Ramos (cell line): ENCODE results near the gene CFAP70.
"Not testable (repeated sequence)": the region's sequence is repeated elsewhere in the genome, so short reads cannot be mapped to it uniquely, and the experiment has no call there.

ENCODE experiments used
- in situ Hi-C: fragments of 300-500 bp; cut with MboI; formaldehyde crosslinking; loops from one replicate; pipeline ENCODE4 v1.14.3; 2022; ENCODE audit warnings: low sequenced_read_pairs; ENCODE audit not compliant: unreplicated experiment

Gene CFAP70

GRCh38 chr10:73344269-73344668, 14.4 kb downstream of the CFAP70 start:
- in situ Hi-C loops, result no loop called here

DNA sequence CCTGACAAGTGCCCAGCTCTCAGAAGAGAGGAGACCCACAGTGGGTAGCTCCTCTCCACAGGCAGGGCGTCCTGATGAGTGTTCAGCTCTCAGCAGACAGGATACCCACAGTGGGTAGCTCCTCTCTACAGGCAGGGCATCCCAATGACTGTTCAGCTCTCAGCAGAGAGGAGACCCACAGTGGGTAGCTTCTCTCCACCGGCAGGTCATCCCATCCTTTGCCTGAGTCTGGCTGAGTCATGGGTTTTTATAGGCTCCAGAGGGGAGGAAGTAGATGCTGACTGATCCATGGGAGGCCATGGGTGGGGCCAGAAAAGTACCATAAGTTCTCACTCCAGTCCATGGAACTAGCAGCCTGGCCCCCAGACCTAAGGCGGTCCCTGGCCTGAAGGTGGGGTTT, 18.5 kb downstream of the CFAP70 start:
- in situ Hi-C loops, result no loop called here

- in situ Hi-C loops, result no loop called here
Measured at GRCh38 chr10:73339436-73339835, 19.2 kb downstream of the CFAP70 start.

- in situ Hi-C loops, result no loop called here
Measured at GRCh38 chr10:73338801-73339368, 19.8 kb downstream of the CFAP70 start.

DNA sequence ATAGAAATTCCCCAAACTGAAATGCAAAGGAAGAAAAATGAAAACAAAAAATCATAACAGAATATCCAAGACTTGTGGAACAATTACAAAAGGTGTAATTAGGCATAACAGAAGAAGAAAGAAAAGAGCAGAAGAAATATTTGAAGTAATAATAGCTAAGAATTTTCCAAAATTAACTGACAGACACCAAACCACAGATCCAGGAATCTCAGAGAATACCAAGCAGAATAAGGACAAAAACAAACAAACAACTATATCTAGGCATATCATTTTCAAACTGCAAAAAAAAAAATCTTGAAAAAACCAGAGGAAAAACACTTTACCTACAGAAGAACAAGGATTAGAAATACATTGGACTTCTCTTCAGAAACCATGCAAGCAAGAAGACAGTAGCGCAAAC, 25.5 kb downstream of the CFAP70 start:
- in situ Hi-C loops, result no loop called here

GRCh38 chr10:73332379-73332778, 26.3 kb downstream of the CFAP70 start:
- in situ Hi-C loops, result no loop called here

DNA sequence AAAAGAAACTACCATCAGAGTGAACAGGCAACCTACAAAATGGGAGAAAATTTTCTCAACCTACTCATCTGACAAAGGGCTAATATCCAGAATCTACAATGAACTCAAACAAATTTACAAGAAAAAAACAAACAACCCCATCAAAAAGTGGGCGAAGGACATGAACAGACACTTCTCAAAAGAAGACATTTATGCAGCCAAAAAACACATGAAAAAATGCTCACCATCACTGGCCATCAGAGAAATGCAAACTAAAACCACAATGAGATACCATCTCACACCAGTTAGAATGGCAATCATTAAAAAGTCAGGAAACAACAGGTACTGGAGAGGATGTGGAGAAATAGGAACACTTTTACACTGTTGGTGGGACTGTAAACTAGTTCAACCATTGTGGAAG, 30.1 kb downstream of the CFAP70 start:
- in situ Hi-C loops, result not testable (repeated sequence)

DNA sequence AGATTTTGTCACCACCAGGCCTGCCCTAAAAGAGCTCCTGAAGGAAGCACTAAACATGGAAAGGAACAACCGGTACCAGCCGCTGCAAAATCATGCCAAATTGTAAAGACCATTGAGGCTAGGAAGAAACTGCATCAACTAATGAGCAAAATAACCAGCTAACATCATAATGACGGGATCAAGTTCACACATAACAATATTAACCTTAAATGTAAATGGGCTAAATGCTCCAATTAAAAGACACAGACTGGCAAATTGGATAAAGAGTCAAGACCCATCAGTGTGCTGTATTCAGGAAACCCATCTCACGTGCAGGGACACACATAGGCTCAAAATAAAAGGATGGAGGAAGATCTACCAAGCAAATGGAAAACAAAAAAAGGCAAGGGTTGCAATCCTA, 33.4 kb downstream of the CFAP70 start:
- in situ Hi-C loops, result not testable (repeated sequence)

DNA sequence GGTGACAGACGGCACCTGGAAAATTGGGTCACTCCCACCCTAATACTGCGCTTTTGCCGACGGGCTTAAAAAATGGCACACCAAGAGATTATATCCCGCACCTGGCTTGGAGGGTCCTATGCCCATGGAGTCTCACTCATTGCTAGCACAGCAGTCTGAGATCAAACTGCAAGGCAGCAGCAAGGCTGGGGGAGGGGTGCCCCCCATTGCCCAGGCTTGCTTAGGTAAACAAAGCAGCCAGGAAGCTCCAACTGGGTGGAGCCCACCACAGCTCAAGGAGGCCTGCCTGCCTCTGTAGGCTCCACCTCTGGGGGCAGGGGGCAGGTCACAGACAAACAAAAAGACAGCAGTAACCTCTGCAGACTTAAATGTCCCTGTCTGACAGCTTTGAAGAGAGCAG, 35.1 kb downstream of the CFAP70 start:
- in situ Hi-C loops, result not testable (repeated sequence)

DNA sequence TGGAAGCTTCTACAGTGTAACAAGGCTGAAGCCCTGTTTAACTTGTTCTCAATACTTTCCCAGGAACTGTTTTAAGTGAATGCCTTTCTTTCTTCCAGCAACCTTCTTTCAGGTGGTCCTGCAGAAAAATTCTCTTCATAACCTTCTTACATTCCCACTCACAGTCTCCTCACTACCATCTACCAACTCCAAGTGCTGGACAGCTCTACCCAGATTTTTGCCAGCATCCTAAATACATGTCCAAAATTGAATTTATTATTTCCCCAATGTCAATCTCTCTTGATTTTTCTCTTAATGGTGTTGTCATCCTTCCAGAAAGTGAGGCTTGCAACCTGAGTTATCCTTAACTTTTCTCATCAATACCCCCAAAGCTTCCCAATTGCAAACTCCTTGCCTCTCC, 48.2 kb downstream of the CFAP70 start:
- in situ Hi-C loops, result no loop called here

DNA sequence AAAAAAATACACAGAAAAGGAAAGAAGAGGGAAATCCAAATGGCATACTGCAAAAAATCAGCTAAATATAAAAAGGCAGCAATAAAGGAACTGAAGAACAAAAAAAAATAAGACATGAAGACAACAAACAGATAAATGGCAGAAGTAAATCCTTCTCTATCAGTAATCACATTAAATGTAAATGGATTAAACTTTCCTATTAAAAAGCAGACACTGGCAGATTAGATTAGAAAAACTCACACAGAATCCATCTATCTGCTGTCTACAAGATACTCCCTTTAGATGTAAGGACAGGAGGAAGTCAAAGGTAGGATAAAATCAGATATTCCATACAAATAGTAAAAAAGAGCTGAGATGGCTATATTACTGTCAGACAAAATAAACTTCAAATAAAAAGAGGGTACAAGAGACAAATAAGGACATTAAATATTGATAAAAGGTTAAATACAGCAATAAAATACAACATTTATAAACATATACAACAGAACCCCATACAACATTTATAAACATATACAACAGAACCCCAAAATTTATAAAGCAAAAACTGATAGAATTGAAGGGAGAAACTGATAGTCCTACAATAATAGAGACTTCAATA, 51.4 kb downstream of the CFAP70 start:
- in situ Hi-C loops, result no loop called here

- in situ Hi-C loops, result no loop called here
Measured at GRCh38 chr10:73306171-73306708, 52.4 kb downstream of the CFAP70 start.

DNA sequence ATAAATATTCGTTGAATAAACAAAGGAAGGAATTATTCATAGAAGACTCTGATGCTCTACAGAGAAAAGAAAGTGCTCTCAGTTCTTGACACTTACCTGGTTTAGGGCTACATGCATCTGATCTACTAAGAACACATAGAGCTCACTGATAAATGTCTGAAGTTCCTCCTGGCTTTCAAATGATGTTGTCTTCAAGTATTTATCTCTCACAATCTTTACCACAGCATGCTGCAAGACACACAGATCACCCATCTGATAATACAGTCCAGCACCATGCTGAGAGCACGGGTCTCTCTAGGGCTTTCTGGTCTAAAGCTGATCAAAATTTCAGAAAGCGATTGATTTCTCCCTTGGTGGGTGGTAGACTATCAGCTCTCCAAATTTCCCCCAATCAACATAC, 61.7 kb downstream of the CFAP70 start:
- in situ Hi-C loops, result no loop called here

GRCh38 chr10:73293461-73293860, 65.2 kb downstream of the CFAP70 start:
- in situ Hi-C loops, result no loop called here

DNA sequence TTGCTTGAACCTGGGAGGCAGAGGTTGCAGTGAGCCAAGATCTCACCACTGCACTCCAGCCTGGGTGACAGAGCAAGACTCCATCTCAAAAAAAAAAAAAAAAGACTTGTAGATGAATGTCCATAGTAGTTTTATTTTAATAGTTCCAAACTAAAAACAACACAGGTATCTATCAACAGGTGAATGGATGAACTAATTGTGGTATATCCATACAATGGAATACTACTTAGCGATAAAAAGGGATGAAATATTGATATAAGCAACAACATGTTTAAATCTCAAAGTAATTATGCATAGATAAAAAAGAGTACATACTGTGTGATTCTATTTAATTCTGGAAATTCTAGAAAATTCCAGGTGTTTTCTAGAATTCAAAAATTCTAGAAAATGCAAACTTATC, 68.7 kb downstream of the CFAP70 start:
- in situ Hi-C loops, result no loop called here

DNA sequence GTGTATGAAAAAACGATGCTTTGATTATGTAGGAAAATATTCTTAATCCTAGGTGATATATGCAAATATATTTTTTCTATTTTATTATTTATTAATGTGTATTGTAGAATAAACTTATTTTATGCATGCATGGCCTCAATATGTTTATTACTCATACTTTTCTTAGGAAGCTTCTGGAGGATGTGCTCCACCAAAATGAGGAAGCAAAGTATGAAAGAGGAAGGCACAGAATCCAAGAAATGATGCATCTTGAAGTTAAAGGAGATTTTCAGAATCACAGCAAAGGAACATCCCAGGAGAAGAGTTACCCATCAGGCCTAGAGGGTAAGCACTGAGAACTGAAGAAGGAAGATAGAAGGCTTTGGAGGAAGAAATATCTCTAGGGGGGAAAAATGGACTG, 71.2 kb downstream of the CFAP70 start:
- in situ Hi-C loops, result no loop called here

GRCh38 chr10:73281097-73281496, 77.6 kb downstream of the CFAP70 start:
- in situ Hi-C loops, result no loop called here

DNA sequence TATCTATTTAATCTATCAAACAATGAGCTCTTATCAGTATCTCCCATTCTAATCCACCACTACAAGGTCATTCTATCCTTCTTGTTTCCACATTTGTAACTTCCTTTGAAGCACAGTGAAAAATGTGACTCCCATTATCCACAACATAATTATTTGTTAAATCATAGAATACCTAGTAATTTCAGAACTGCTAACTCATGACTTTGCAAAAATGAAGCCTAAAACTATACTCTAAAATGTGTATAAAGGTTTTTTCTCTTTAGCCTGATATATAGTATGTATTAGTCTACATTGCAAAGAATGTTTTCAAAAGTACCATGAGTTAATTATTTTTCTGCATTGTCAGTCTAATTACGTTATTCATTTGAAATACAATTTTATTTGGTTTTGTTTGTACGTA, 94.2 kb downstream of the CFAP70 start:
- in situ Hi-C loops, result no loop called here

DNA sequence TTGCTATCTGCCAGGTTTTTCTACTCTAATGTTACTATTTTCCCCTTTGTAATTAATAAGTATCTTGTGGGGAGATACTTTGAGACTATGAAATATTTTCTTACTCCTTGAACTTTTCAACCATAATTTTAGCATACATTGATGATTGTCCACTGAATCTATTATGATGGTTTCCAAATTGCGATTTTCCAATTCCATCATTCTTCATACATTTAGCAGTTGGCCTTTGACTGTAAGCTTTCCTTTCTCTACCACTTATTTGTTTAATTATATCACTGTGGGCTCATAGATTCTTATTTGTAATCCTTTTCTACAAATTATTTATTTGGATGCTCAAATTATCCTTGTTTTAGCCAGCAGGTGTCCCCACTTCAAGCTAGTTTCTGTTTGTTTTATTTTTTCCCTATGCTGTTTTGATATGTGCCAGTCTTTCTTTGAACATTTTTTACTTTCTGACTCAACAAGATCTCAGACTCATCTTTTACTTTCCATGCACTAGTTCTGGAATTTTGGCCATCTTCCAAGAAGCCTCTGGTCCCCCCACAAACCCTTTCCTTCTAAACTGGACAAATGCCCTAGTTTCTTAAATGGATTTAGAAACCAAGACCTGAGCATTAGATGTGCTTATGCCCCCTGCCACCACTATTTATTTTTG, 94.8 kb downstream of the CFAP70 start:
- in situ Hi-C loops, result no loop called here

GRCh38 chr10:73262880-73263555, 95.6 kb downstream of the CFAP70 start:
- in situ Hi-C loops, result no loop called here

- in situ Hi-C loops, result no loop called here
Measured at GRCh38 chr10:73262105-73262730, 96.4 kb downstream of the CFAP70 start.
